GM23338 (cell line): ENCODE results near the gene TREM2. TPM values are rescaled to one million over a fixed set of nuclear protein-coding genes. Genes with fewer than 3 reads are reported as not detected.
A peak's percentile ranks its signal among the peaks of the same experiment; 100 is the strongest.

Experiments
- ATAC-seq: fragments of 200-7000 bp; cut with Tn5 transposase; 3 replicates; pipeline ENCODE4 v1.9.1; 2020
- DNase-seq: peaks from one replicate; pipeline ENCODE4 v3.0.0-alpha.2; 2015; ENCODE audit warnings: low spot score
- H2AFZ ChIP-seq: fragments of 200-600 bp; sonication (generic); 2 replicates; pipeline ENCODE4 v1.8.0; 2016; ENCODE audit warnings: antibody characterized with exemption, mild to moderate bottlenecking, moderate library complexity
- H3F3A ChIP-seq: fragments of 200-600 bp; sonication (generic); replicated peaks from 2 replicates; pipeline ENCODE4 v1.8.0; 2017; ENCODE audit warnings: antibody characterized with exemption, mixed run types, low read depth
- H3K27ac ChIP-seq: fragments of 200-600 bp; sonication (generic); 2 replicates; pipeline ENCODE4 v1.6.1; 2016; ENCODE audit warnings: low read depth
- H3K27me3 ChIP-seq: fragments of 200-600 bp; sonication (generic); 2 replicates; pipeline ENCODE4 v1.8.0; 2016; ENCODE audit warnings: mild to moderate bottlenecking, mixed run types, moderate library complexity; ENCODE audit not compliant: insufficient read depth
- H3K36me3 ChIP-seq: fragments of 200-600 bp; sonication (generic); 2 replicates; pipeline ENCODE4 v1.8.0; 2016; ENCODE audit warnings: mild to moderate bottlenecking; ENCODE audit not compliant: insufficient read depth
- H3K4me1 ChIP-seq: fragments of 200-600 bp; sonication (generic); 2 replicates; pipeline ENCODE4 v1.8.0; 2016; ENCODE audit warnings: mild to moderate bottlenecking, moderate library complexity; ENCODE audit not compliant: insufficient read depth
- H3K4me2 ChIP-seq: fragments of 200-600 bp; sonication (generic); 2 replicates; pipeline ENCODE4 v1.7.1; 2017; ENCODE audit warnings: mixed run types
- H3K4me3 ChIP-seq: fragments of 200-600 bp; sonication (generic); 2 replicates; pipeline ENCODE4 v1.6.1; 2016; ENCODE audit warnings: mixed run types
- H3K79me2 ChIP-seq: fragments of 200-600 bp; sonication (generic); replicated peaks from 2 replicates; pipeline ENCODE4 v1.8.0; 2017; ENCODE audit warnings: mild to moderate bottlenecking; ENCODE audit not compliant: insufficient read depth
- H3K9me2 ChIP-seq: fragments of 200-600 bp; sonication (generic); 2 replicates; pipeline ENCODE4 v1.8.0; 2017; ENCODE audit not compliant: insufficient read depth
- H4K20me1 ChIP-seq: fragments of 200-600 bp; sonication (generic); replicated peaks from 2 replicates; pipeline ENCODE4 v1.8.0; 2017; ENCODE audit warnings: mild to moderate bottlenecking; ENCODE audit not compliant: insufficient read depth
- H3K27ac Mint-ChIP-seq: 2 replicates; pipeline ENCODE4 v1.8.0; 2020; ENCODE audit warnings: inconsistent platforms, mild to moderate bottlenecking, moderate library complexity, mixed read lengths
- H3K27me3 Mint-ChIP-seq: 3 replicates; pipeline ENCODE4 v1.8.0; 2022; ENCODE audit warnings: low read depth, mild to moderate bottlenecking, moderate library complexity, mixed read lengths, inconsistent platforms; ENCODE audit not compliant: insufficient read depth, poor library complexity
- H3K36me3 Mint-ChIP-seq: 3 replicates; pipeline ENCODE4 v1.8.0; 2021; ENCODE audit warnings: low read depth, mild to moderate bottlenecking, inconsistent platforms, moderate library complexity, mixed read lengths
- H3K4me1 Mint-ChIP-seq: 3 replicates; pipeline ENCODE4 v1.8.0; 2020; ENCODE audit warnings: mild to moderate bottlenecking, inconsistent platforms, mixed read lengths
- H3K4me3 Mint-ChIP-seq: 3 replicates; pipeline ENCODE4 v1.8.0; 2021; ENCODE audit warnings: moderate library complexity, mild to moderate bottlenecking, inconsistent platforms, mixed read lengths
- H3K9me3 Mint-ChIP-seq: 3 replicates; pipeline ENCODE4 v1.8.0; 2020; ENCODE audit warnings: moderate library complexity, mild to moderate bottlenecking, inconsistent platforms, mixed read lengths
- CREB1 ChIP-seq: fragments of 250-450 bp; sonication (Bioruptor Pico); IDR thresholded peaks from 2 replicates; pipeline ENCODE4 v1.5.0; 2020; ENCODE audit warnings: low read depth, mild to moderate bottlenecking, moderate library complexity
- EZH2phosphoT487 ChIP-seq: fragments of 200-600 bp; sonication (generic); IDR thresholded peaks from one replicate; pipeline ENCODE4 v1.8.1; 2018; ENCODE audit warnings: antibody characterized with exemption; ENCODE audit not compliant: unreplicated experiment
- JUNB ChIP-seq: IDR thresholded peaks from one replicate; pipeline ENCODE4 v1.6.1; 2016; ENCODE audit warnings: antibody characterized with exemption; ENCODE audit not compliant: unreplicated experiment
- POLR2AphosphoS5 ChIP-seq: IDR thresholded peaks from 2 replicates; pipeline ENCODE4 v1.6.1; 2016; ENCODE audit warnings: antibody characterized with exemption, low read depth
- polyA plus RNA-seq: library from polyadenylated mRNA; unstranded; fragments of >200 nt; fragmentation: Nextera tagmentation; extraction: Ambion mirVana; gene quantifications from 2 replicates; pipeline ENCODE4 v1.2.1, GENCODE V29; 2016
- total RNA-seq: library from RNA; depleted of rRNA; stranded (reverse); fragments of >200 nt; shearing (Covaris generic); gene quantifications from 2 replicates; pipeline ENCODE4 v1.2.3, GENCODE V29; 2014
- TF ChIP-seq, protein P1 (sequence below): IDR thresholded peaks from one replicate; pipeline ENCODE4 v1.6.1; 2018; ENCODE audit warnings: antibody characterized with exemption; ENCODE audit not compliant: unreplicated experiment
- TF ChIP-seq, protein P2 (sequence below), 2 experiments: fragments of 200-600 bp in 1 of 2; sonication (generic) in 1 of 2; conservative IDR thresholded peaks; 2 replicates each; pipeline versions ENCODE4 v1.5.1 to v1.6.1; 2016 to 2017; ENCODE audit warnings: antibody characterized with exemption in 2 of 2, low read depth in 2 of 2, mild to moderate bottlenecking in 2 of 2, moderate library complexity in 1 of 2

The TREM2 gene
- total and polyA plus RNA-seq, 2 experiments from 2014 or later: not detected

DNA sequence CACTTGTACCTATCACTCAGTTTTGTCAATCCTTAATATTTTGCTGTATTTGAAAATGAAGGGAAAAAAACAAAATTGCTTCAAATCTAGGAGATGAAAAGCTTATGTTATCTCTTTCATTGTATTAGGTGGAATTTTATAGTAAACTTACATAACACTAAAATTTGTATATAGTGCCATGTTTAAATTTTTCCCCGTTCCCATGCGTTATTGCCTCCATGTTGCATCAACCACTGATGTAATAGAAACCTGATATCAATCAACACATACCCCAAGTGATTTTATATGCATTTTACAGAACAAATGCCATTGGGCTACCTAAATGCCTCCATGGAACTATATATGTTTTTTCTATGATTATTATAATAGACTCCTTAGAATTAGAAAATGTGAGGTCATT lies 14.8 kb upstream of the TREM2 start:
- no peak overlapping the region for H3K27ac Mint-ChIP-seq
- H3K4me2 ChIP-seq: no peak overlapping the region
- no peaks in the 10 kb centered on the region for H3K79me2 ChIP-seq
- H3F3A ChIP-seq: no peaks in the 10 kb centered on the region
- H3K9me3 Mint-ChIP-seq: peaks cover 8% of the 10 kb centered on the region; the same call in 1 of the 3 replicates
- TF ChIP-seq, protein P1, sequence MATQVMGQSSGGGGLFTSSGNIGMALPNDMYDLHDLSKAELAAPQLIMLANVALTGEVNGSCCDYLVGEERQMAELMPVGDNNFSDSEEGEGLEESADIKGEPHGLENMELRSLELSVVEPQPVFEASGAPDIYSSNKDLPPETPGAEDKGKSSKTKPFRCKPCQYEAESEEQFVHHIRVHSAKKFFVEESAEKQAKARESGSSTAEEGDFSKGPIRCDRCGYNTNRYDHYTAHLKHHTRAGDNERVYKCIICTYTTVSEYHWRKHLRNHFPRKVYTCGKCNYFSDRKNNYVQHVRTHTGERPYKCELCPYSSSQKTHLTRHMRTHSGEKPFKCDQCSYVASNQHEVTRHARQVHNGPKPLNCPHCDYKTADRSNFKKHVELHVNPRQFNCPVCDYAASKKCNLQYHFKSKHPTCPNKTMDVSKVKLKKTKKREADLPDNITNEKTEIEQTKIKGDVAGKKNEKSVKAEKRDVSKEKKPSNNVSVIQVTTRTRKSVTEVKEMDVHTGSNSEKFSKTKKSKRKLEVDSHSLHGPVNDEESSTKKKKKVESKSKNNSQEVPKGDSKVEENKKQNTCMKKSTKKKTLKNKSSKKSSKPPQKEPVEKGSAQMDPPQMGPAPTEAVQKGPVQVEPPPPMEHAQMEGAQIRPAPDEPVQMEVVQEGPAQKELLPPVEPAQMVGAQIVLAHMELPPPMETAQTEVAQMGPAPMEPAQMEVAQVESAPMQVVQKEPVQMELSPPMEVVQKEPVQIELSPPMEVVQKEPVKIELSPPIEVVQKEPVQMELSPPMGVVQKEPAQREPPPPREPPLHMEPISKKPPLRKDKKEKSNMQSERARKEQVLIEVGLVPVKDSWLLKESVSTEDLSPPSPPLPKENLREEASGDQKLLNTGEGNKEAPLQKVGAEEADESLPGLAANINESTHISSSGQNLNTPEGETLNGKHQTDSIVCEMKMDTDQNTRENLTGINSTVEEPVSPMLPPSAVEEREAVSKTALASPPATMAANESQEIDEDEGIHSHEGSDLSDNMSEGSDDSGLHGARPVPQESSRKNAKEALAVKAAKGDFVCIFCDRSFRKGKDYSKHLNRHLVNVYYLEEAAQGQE: no peak
- no peak for TF ChIP-seq CREB1 (CRISPR knock-in tag)
- H3K27me3 ChIP-seq: no peaks in the 10 kb centered on the region
- H3K9me2 ChIP-seq: 0 out of 2 replicates have a peak, but pooled peaks cover 6% of the 10 kb centered on the region
- no peak for DNase-seq
- no peaks in the 10 kb centered on the region for H3K4me1 ChIP-seq
- H3K4me3 Mint-ChIP-seq: no peak overlapping the region
- no peak overlapping the region for H2AFZ ChIP-seq
- peaks cover 7% of the 10 kb centered on the region; the same call in 2 of the 3 replicates for H3K4me1 Mint-ChIP-seq
- H4K20me1 ChIP-seq: no peaks in the 10 kb centered on the region
- H3K36me3 ChIP-seq: no peaks in the 10 kb centered on the region
- ATAC-seq: no peak
- no peaks in the 10 kb centered on the region for H3K27me3 Mint-ChIP-seq
- no peak overlapping the region for H3K27ac ChIP-seq
- H3K36me3 Mint-ChIP-seq: peaks cover 7% of the 10 kb centered on the region; the same call in 1 of the 3 replicates
- H3K4me3 ChIP-seq: no peak overlapping the region

DNA sequence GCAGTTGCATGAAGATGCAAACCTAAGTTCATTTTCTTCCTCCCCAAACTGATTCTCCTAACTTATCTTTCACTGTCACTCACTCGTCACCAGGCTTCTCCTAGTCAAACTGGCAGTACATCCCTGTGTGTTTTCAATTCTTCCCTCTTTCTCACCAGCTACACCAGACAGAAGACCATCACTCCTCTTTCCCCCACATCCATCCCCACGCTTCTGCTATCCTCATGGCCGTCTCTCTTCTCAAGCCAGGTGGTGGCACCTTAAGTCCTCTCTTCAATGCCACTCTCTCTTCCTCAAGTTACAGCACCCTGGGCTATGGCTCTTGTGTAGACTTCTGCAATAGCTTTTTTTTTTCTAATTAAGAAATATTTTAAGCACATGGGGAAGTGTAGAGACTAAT lies 14.4 kb upstream of the TREM2 start:
- Mint-ChIP-seq H3K9me3 (peaks cover 8% of the 10 kb centered on the region; the same call in 1 of the 3 replicates), H3K27ac (no peak overlapping the region), H3K4me1 (peaks cover 6% of the 10 kb centered on the region; the same call in 2 of the 3 replicates), H3K36me3 (peaks cover 7% of the 10 kb centered on the region; the same call in 1 of the 3 replicates), H3K27me3 (no peaks in the 10 kb centered on the region), H3K4me3 (no peak overlapping the region)
- Histone ChIP-seq H3K9me2 (0 out of 2 replicates have a peak, but pooled peaks cover 6% of the 10 kb centered on the region), H2AFZ (0 out of 2 replicates have a peak overlapping the region, but pooled peaks have one; percentile 23), H3K4me2 (no peak overlapping the region), H3K4me3 (no peak overlapping the region), H3K4me1 (no peaks in the 10 kb centered on the region), H3K27me3 (no peaks in the 10 kb centered on the region), H4K20me1 (no peaks in the 10 kb centered on the region), H3K36me3 (no peaks in the 10 kb centered on the region), H3K27ac (no peak overlapping the region), H3K79me2 (no peaks in the 10 kb centered on the region), H3F3A (no peaks in the 10 kb centered on the region)
- no peak for ATAC-seq
- no peak for DNase-seq
- TF ChIP-seq POLR2AphosphoS5 (no peak), EZH2phosphoT487 (no peak), JUNB (no peak)
- TF ChIP-seq, protein P2, sequence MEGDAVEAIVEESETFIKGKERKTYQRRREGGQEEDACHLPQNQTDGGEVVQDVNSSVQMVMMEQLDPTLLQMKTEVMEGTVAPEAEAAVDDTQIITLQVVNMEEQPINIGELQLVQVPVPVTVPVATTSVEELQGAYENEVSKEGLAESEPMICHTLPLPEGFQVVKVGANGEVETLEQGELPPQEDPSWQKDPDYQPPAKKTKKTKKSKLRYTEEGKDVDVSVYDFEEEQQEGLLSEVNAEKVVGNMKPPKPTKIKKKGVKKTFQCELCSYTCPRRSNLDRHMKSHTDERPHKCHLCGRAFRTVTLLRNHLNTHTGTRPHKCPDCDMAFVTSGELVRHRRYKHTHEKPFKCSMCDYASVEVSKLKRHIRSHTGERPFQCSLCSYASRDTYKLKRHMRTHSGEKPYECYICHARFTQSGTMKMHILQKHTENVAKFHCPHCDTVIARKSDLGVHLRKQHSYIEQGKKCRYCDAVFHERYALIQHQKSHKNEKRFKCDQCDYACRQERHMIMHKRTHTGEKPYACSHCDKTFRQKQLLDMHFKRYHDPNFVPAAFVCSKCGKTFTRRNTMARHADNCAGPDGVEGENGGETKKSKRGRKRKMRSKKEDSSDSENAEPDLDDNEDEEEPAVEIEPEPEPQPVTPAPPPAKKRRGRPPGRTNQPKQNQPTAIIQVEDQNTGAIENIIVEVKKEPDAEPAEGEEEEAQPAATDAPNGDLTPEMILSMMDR (conservative IDR thresholded peaks at IDR 0.05; ENCODE audit: low read depth in 2 of 2): no peak
- TF ChIP-seq, protein P1: no peak
